Small intestine (tissue), 7 donors: ENCODE results near the gene TSR1. TPM values are rescaled to one million over a fixed set of nuclear protein-coding genes. Genes with fewer than 3 reads are reported as not detected.

ENCODE experiments used
- DNase-seq, 2 donors: peaks; one replicate each; pipeline versions ENCODE4 v3.0.0 to v3.0.0-alpha.2; 2013
- FAIRE-seq: peaks from 2 replicates; lab custom pipeline; 2012; peaks lifted over from hg19 to GRCh38; lab: Jason Lieb, UNC
- H3K27ac ChIP-seq, 3 donors: one replicate each; pipeline ENCODE4 v1.5.1; 2013; ENCODE audit warnings: low read length in 2 of 3, mild to moderate bottlenecking in 2 of 3, control low read depth in 1 of 3, inconsistent platforms in 1 of 3, low read depth in 1 of 3, moderate library complexity in 1 of 3
- H3K27me3 ChIP-seq, 3 donors: one replicate each; pipeline ENCODE4 v1.6.1; 2013; ENCODE audit warnings: low read length in 3 of 3, inconsistent platforms in 1 of 3; ENCODE audit not compliant: control insufficient read depth in 3 of 3, insufficient read depth in 3 of 3
- H3K36me3 ChIP-seq, 3 donors: one replicate each; pipeline ENCODE4 v1.6.1; 2013; ENCODE audit warnings: low read length in 3 of 3, inconsistent platforms in 1 of 3, low read depth in 1 of 3, mild to moderate bottlenecking in 1 of 3, moderate library complexity in 1 of 3; ENCODE audit not compliant: control insufficient read depth in 3 of 3, insufficient read depth in 2 of 3
- H3K4me1 ChIP-seq, 3 donors: one replicate each; pipeline ENCODE4 v1.6.1; 2013; ENCODE audit warnings: low read length in 2 of 3, inconsistent platforms in 1 of 3, low read depth in 1 of 3, mild to moderate bottlenecking in 1 of 3, moderate library complexity in 1 of 3; ENCODE audit not compliant: control insufficient read depth in 3 of 3, insufficient read depth in 2 of 3
- H3K4me3 ChIP-seq, 3 donors: one replicate each; pipeline ENCODE4 v1.5.1; 2013; ENCODE audit warnings: low read length in 3 of 3, control low read depth in 1 of 3, inconsistent platforms in 1 of 3, low read depth in 1 of 3, mild to moderate bottlenecking in 1 of 3, moderate library complexity in 1 of 3
- H3K9me3 ChIP-seq, 2 donors: one replicate each; pipeline ENCODE4 v1.6.1; 2013; ENCODE audit warnings: low read depth in 1 of 2, low read length in 1 of 2; ENCODE audit not compliant: control insufficient read depth in 2 of 2, insufficient read depth in 1 of 2
- WGBS, 3 donors: extraction: QIAGEN DNeasy Blood & Tissue Kit; methylation state at CpG; one replicate each; pipeline ENCODE4 v1.1.7; 2013; 5-methylcytosine and 5-hydroxymethylcytosine counted together
- polyA plus RNA-seq, 4 donors: library from polyadenylated mRNA; stranded (reverse) in 3 of 4; unstranded in 1 of 4; fragments of 200-250 nt in 3 of 4; fragments of 120-200 nt in 1 of 4; gene quantifications; one replicate each; pipeline versions ENCODE4 v1.2.1 to v1.2.3, GENCODE V29; 2013
- donor health status: healthy with polysubstance abuse.
- donor health status: control.
- donor health status: control.
- donor health status: Bipolar disorder and iron deficiency.
- donor health status: healthy.

TSR1 gene
- polyA plus RNA-seq, 4 donors: 4.5 to 20.8 (median 11.7) TPM

GRCh38 chr17:2372180-2372579 is 35.9 kb upstream of the TSR1 start:
- 95 to 96% (median 96%) methylated on average over 25 to 26 of the region's 26 CpGs for WGBS, 3 donors
- FAIRE-seq: no peak
- no peak overlapping the region for H3K27ac ChIP-seq
- H3K36me3 ChIP-seq: peaks cover 0 to 91% (median 4%) of the 10 kb centered on the region in 3 donors
- no peaks in the 10 kb centered on the region for H3K4me1 ChIP-seq
- H3K4me3 ChIP-seq: no peak overlapping the region
- H3K27me3 ChIP-seq: no peaks in the 10 kb centered on the region
- H3K9me3 ChIP-seq: no peaks in the 10 kb centered on the region
- DNase-seq: no peak

DNA sequence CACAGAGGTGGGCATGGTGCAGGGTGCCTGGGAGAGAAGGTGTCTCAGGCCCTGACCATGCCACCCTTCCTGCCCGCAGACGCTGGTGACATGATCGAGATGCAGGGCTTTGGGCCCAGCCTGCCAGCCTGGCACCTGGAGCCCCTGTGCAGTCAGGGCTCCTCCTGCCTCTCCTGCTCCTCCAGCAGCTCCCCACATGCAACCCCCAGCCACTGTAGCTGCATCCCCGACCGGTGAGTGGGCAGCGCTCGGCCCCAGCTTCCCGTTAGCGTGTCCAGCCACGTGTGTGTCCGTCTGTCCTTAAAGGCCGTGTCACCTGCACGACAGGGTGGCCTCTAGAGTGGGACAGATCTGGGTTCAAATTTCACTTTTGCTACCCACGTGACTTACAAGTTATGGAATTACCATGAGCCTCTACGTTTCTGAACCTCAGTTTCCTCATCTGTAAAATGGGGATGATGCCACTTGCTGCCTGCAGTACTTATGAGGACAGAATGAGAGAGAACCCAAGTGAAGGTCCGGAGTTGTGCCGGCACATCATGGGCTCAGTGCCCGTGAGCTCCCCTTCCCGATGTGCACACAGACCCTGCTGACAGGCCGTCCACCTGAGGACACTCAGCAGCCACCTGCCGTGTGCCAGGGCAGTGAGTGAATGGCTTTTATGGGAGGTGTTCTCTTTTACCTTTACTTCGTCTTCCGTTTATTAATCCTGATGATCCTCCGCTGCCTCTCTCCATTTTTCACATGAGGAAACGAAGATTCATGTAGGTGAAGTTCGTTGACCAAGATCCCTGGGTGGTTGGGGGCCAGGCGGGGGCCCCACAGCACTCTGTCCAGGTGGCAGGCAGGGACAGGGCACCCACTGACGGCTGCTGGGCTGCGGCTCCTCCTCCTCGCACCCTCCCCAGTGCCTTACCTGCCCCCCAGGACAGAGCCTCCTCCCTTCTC is 35.2 kb upstream of the TSR1 start:
- Histone ChIP-seq H3K9me3 (no peaks in the 10 kb centered on the region), H3K36me3 (peaks cover 0 to 91% (median 2%) of the 10 kb centered on the region in 3 donors), H3K27me3 (no peaks in the 10 kb centered on the region), H3K4me1 (no peaks in the 10 kb centered on the region), H3K4me3 (no peak overlapping the region), H3K27ac (no peak overlapping the region)
- no peak for FAIRE-seq
- no peak for DNase-seq
- WGBS, 3 donors: 93 to 96% (median 95%) methylated on average over 30 of the region's 30 CpGs

DNA sequence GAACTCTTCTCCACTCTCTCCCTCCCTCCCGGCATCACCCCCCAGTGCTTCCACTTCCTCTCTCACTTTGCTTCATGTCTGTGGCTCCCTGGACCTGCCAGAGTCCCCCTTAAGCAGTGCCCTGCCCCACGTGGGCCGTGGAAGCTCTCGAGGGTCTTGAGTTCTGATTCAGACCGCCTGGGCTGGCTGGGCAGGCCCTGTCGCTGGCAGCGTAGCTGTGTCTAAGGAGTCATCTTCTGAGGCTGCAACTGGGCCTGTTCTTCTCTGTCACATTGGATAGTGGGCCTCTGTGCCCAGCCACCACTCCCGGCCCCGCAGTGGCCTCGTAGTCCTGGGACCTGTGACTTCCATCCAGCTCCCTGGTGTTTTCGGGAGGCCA is 33.9 kb upstream of the TSR1 start:
- peaks cover 2 to 90% (median 2%) of the 10 kb centered on the region in 3 donors for H3K36me3 ChIP-seq
- H3K27ac ChIP-seq: no peak overlapping the region
- FAIRE-seq (no peak), DNase-seq (no peak)
- H3K9me3 ChIP-seq: no peaks in the 10 kb centered on the region
- no peaks in the 10 kb centered on the region for H3K4me1 ChIP-seq
- 89 to 94% (median 91%) methylated on average over 11 of the region's 11 CpGs for WGBS, 3 donors
- no peaks in the 10 kb centered on the region for H3K27me3 ChIP-seq
- no peak overlapping the region for H3K4me3 ChIP-seq

GRCh38 chr17:2369551-2370210 is 33.4 kb upstream of the TSR1 start:
- Histone ChIP-seq H3K9me3 (no peaks in the 10 kb centered on the region), H3K27ac (no peak overlapping the region), H3K36me3 (peaks cover 2 to 92% (median 2%) of the 10 kb centered on the region in 3 donors), H3K27me3 (no peaks in the 10 kb centered on the region), H3K4me1 (no peaks in the 10 kb centered on the region), H3K4me3 (no peak overlapping the region)
- no peak for DNase-seq
- no peak for FAIRE-seq
- 68 to 91% (median 80%) methylated on average over 16 to 20 of the region's 20 CpGs for WGBS, 3 donors

DNA sequence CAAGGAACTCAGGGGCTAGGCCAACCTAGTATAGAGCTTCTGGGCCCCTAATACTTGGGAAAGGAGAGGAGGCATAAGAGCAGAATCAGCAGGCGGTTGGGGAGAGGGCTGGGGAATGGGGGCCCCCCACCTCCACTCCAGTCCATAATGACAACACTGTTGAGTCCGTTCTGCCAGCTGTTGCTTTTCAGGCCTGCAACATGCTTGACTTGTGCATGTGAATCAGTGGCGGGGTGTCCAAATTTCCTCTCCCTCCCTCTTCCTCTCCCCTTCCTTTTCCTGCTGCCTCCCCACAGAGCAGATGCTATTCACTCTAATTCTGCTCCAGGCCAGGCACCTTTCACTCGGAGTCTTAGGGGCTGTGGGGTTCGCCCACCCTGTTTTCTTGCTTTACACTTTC is 32.8 kb upstream of the TSR1 start:
- Histone ChIP-seq H3K27me3 (no peaks in the 10 kb centered on the region), H3K4me3 (no peak overlapping the region), H3K36me3 (peaks cover 2 to 92% (median 2%) of the 10 kb centered on the region in 3 donors), H3K9me3 (no peaks in the 10 kb centered on the region), H3K27ac (no peak overlapping the region), H3K4me1 (no peaks in the 10 kb centered on the region)
- FAIRE-seq: no peak
- no peak for DNase-seq
- 72 to 92% (median 83%) methylated on average over 5 of the region's 5 CpGs for whole genome bisulfite sequencing, 3 donors

GRCh38 chr17:2368359-2368758 is 32.1 kb upstream of the TSR1 start:
- no peaks in the 10 kb centered on the region for H3K9me3 ChIP-seq
- no peaks in the 10 kb centered on the region for H3K27me3 ChIP-seq
- H3K36me3 ChIP-seq: peaks cover 2 to 94% (median 2%) of the 10 kb centered on the region in 3 donors
- FAIRE-seq (no peak), DNase-seq (no peak)
- H3K4me3 ChIP-seq: no peak overlapping the region
- WGBS, 3 donors: 82 to 93% (median 83%) methylated on average over 8 of the region's 8 CpGs
- no peak overlapping the region for H3K27ac ChIP-seq
- no peaks in the 10 kb centered on the region for H3K4me1 ChIP-seq

GRCh38 chr17:2366747-2367494 is 30.7 kb upstream of the TSR1 start:
- no peaks in the 10 kb centered on the region for H3K9me3 ChIP-seq
- FAIRE-seq (no peak), DNase-seq (no peak)
- H3K4me1 ChIP-seq: no peaks in the 10 kb centered on the region
- no peak overlapping the region for H3K4me3 ChIP-seq
- H3K36me3 ChIP-seq: peaks cover 2 to 95% (median 2%) of the 10 kb centered on the region in 3 donors
- H3K27ac ChIP-seq: no peak overlapping the region
- 86 to 94% (median 91%) methylated on average over 26 of the region's 26 CpGs for WGBS, 3 donors
- no peaks in the 10 kb centered on the region for H3K27me3 ChIP-seq

DNA sequence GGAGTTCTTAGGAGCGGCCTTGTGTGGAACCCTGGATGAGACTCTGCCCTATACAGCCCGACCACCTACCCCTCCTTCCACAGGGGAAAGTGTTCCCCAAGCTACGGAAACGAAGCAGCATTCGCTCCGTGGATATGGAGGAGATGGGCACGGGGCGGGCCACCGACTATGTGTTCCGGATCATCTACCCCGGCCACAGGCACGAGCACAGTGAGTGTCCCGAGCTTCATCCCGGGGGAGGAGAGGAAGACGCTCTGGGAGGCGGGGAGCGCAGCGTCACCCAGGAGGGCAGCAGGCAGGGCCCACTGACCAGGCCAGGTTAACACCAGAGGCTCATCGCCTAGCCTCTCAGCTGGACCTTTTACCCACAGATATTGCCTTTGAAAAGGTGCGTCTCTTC is 28.9 kb upstream of the TSR1 start:
- Histone ChIP-seq H3K9me3 (no peaks in the 10 kb centered on the region), H3K27ac (no peak overlapping the region), H3K36me3 (peaks cover 2 to 87% (median 2%) of the 10 kb centered on the region in 3 donors), H3K27me3 (no peaks in the 10 kb centered on the region), H3K4me3 (no peak overlapping the region), H3K4me1 (no peaks in the 10 kb centered on the region)
- FAIRE-seq (no peak), DNase-seq (no peak)
- 93 to 96% (median 93%) methylated on average over 20 of the region's 20 CpGs for WGBS, 3 donors
